Neuronal stem cell (in vitro differentiated cells): ENCODE data around the gene RETSAT.
"Not testable (repeated sequence)": the region's sequence is repeated elsewhere in the genome, so short reads cannot be mapped to it uniquely, and the experiment has no call there.

Experiments used
- DNase-seq: peaks from one replicate; pipeline ENCODE4 v3.0.0-alpha.2; 2013; ENCODE audit warnings: low spot score
- H2AFZ ChIP-seq: one replicate; pipeline ENCODE4 v1.6.1; 2013; ENCODE audit warnings: mild to moderate bottlenecking, low read length, inconsistent platforms
- H2AK5ac ChIP-seq: 2 replicates; pipeline ENCODE4 v1.6.1; 2013; ENCODE audit warnings: low read depth, mild to moderate bottlenecking, inconsistent platforms, low read length, moderate library complexity, mixed read lengths
- H2BK120ac ChIP-seq: 2 replicates; pipeline ENCODE4 v1.6.1; 2013; ENCODE audit warnings: low read depth, mild to moderate bottlenecking, inconsistent platforms, low read length, moderate library complexity, mixed read lengths
- H2BK12ac ChIP-seq: one replicate; pipeline ENCODE4 v1.6.1; 2013; ENCODE audit warnings: low read length, inconsistent platforms
- H2BK15ac ChIP-seq: 2 replicates; pipeline ENCODE4 v1.6.1; 2013; ENCODE audit warnings: mild to moderate bottlenecking, low read length, inconsistent platforms, mixed read lengths
- H2BK5ac ChIP-seq: one replicate; pipeline ENCODE4 v1.6.1; 2013; ENCODE audit warnings: inconsistent platforms, mild to moderate bottlenecking, low read length, moderate library complexity
- H3K14ac ChIP-seq: one replicate; pipeline ENCODE4 v1.6.1; 2013; ENCODE audit warnings: low read length, inconsistent platforms
- H3K18ac ChIP-seq: 2 replicates; pipeline ENCODE4 v1.6.1; 2013; ENCODE audit warnings: low read length, inconsistent platforms
- H3K23ac ChIP-seq: 2 replicates; pipeline ENCODE4 v1.6.1; 2013; ENCODE audit warnings: low read depth, mild to moderate bottlenecking, mixed read lengths, low read length, inconsistent platforms; ENCODE audit not compliant: poor library complexity
- H3K27ac ChIP-seq: replicated peaks from 3 replicates; pipeline ENCODE4 v1.5.1; 2013; ENCODE audit warnings: low read length, inconsistent platforms
- H3K27me3 ChIP-seq, 3 experiments: 2 replicates each; pipeline ENCODE4 v1.6.1; 2013; ENCODE audit warnings: low read length in 3 of 3, mild to moderate bottlenecking in 2 of 3, inconsistent platforms in 1 of 3, low read depth in 1 of 3, mixed read lengths in 1 of 3, moderate library complexity in 1 of 3; ENCODE audit not compliant: control insufficient read depth in 3 of 3, insufficient read depth in 3 of 3
- H3K36me3 ChIP-seq, 2 donors: replicated peaks in 1 of 2; 2 replicates each; pipeline ENCODE4 v1.6.1; 2013; ENCODE audit warnings: low read length in 2 of 2; ENCODE audit not compliant: control insufficient read depth in 2 of 2, insufficient read depth in 2 of 2
- H3K4ac ChIP-seq: 2 replicates; pipeline ENCODE4 v1.6.1; 2013; ENCODE audit warnings: inconsistent platforms, mild to moderate bottlenecking, low read length, moderate library complexity
- H3K4me1 ChIP-seq, 2 donors: 1 replicate in 1 of 2; 2 replicates in 1 of 2; pipeline ENCODE4 v1.6.1; 2013; ENCODE audit warnings: low read length in 2 of 2, low read depth in 1 of 2; ENCODE audit not compliant: control insufficient read depth in 2 of 2, insufficient read depth in 1 of 2
- H3K4me2 ChIP-seq: one replicate; pipeline ENCODE4 v1.6.1; 2013; ENCODE audit warnings: mild to moderate bottlenecking, low read length, inconsistent platforms; ENCODE audit not compliant: insufficient read depth, poor library complexity, severe bottlenecking
- H3K4me3 ChIP-seq, 2 donors: 2 replicates each; pipeline ENCODE4 v1.5.1; 2013; ENCODE audit warnings: low read length in 2 of 2, mild to moderate bottlenecking in 2 of 2, inconsistent platforms in 1 of 2, moderate library complexity in 1 of 2
- H3K79me1 ChIP-seq: one replicate; pipeline ENCODE4 v1.6.1; 2013; ENCODE audit warnings: low read depth, mild to moderate bottlenecking, inconsistent platforms, low read length, moderate library complexity
- H3K9ac ChIP-seq: one replicate; pipeline ENCODE4 v1.6.1; 2013; ENCODE audit warnings: mild to moderate bottlenecking, low read depth, low read length, inconsistent platforms; ENCODE audit not compliant: poor library complexity
- H3K9me3 ChIP-seq, 2 donors: replicated peaks in 1 of 2; 2 replicates each; pipeline versions ENCODE3 to v1.6.1; 2013; ENCODE audit warnings: low read length in 2 of 2, mild to moderate bottlenecking in 2 of 2, inconsistent platforms in 1 of 2, low read depth in 1 of 2, mixed read lengths in 1 of 2, moderate library complexity in 1 of 2; ENCODE audit not compliant: control insufficient read depth in 2 of 2, insufficient read depth in 1 of 2
- H4K8ac ChIP-seq: one replicate; pipeline ENCODE4 v1.6.1; 2013; ENCODE audit warnings: low read depth, mild to moderate bottlenecking, inconsistent platforms, low read length, moderate library complexity
- H4K91ac ChIP-seq: one replicate; pipeline ENCODE4 v1.6.1; 2013; ENCODE audit warnings: low read length, low read depth, mild to moderate bottlenecking, inconsistent platforms; ENCODE audit not compliant: poor library complexity
- WGBS, 2 donors: extraction: QIAGEN DNeasy Blood & Tissue Kit; methylation state at CpG; one replicate each; pipeline ENCODE4 v1.1.7; 2013; ENCODE audit warnings: missing lambda C conversion rate in 2 of 2, mixed read lengths in 1 of 2; ENCODE audit not compliant: insufficient read length in 2 of 2, insufficient replicate concordance in 1 of 2; ENCODE audit errors: extremely low coverage in 2 of 2; 5-methylcytosine and 5-hydroxymethylcytosine counted together

RETSAT gene

DNA sequence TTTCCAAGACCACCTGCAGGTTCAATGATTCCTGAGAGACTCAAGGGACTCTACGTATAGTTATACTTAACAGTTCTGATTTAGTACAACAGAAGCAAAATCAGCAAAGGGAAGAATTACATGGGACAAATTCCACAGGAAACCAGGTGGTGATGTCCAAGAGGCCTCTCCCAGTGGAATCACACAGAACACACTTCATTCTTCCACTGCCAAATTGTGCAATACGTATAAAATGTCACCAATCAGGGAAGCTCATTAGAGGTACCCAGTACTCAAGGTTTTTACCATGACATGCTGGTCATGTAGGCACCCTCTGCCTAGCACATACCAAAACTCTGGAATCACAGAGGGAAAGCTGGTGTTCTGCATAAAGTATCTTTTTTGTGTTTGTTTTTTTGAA, 33.4 kb upstream of the RETSAT start:
- Histone ChIP-seq H2BK15ac (no peak overlapping the region), H2BK12ac (no peak overlapping the region), H4K8ac (no peak overlapping the region), H3K9me3 (no peaks in the 10 kb centered on the region), H3K4me1 (peaks cover 14 to 19% of the 10 kb centered on the region in 2 donors), H2AK5ac (no peak overlapping the region), H2BK120ac (no peak overlapping the region), H3K36me3 (peaks cover 8 to 25% of the 10 kb centered on the region in 2 donors), H3K79me1 (no peaks in the 10 kb centered on the region), H3K23ac (no peak overlapping the region), H3K4ac (no peak overlapping the region), H3K14ac (no peak overlapping the region), H2AFZ (no peak overlapping the region), H4K91ac (no peak overlapping the region), H3K27ac (no peak overlapping the region), H3K9ac (no peak overlapping the region), H3K4me3 (no peak overlapping the region), H2BK5ac (no peak overlapping the region), H3K4me2 (no peak overlapping the region), H3K27me3 (no peaks in the 10 kb centered on the region), H3K18ac (no peak overlapping the region)
- no peak for DNase-seq
- no CpG with 5 or more reads among the region's 2 CpGs for WGBS, 2 donors

DNA sequence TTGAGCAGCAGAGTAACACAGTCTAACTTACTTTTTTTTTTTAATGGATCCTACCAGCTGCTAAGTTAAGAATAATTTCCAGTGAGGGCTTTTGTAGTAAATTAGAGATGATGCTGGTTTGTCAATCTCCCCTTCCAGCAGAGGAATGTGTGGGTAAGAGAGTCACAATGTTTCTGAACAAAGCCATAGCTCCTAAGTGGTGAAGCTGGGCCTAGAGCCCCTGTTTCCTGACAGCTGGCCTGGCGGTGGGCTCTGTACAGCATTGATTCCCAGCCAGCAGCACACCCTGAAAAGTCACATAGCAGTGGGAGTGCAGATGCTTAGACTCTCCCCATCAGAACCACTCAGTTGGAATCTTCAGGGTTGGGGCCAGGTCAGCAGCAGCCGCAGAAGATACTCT, 31.4 kb upstream of the RETSAT start:
- Histone ChIP-seq H2BK5ac (no peak overlapping the region), H3K4ac (no peak overlapping the region), H2BK15ac (no peak overlapping the region), H3K9me3 (peaks cover 0 to 5% of the 10 kb centered on the region in 2 donors), H3K4me1 (peaks cover 14 to 16% of the 10 kb centered on the region in 2 donors), H3K9ac (no peak overlapping the region), H3K14ac (no peak overlapping the region), H3K23ac (no peak overlapping the region), H2BK120ac (no peak overlapping the region), H3K79me1 (no peaks in the 10 kb centered on the region), H3K27ac (peak overlapping the region; percentile 5), H3K4me2 (no peak overlapping the region), H4K91ac (no peak overlapping the region), H2AK5ac (no peak overlapping the region), H2AFZ (no peak overlapping the region), H2BK12ac (no peak overlapping the region), H3K18ac (no peak overlapping the region), H3K36me3 (peaks cover 6 to 29% of the 10 kb centered on the region in 2 donors), H4K8ac (no peak overlapping the region), H3K27me3 (no peaks in the 10 kb centered on the region), H3K4me3 (no peak overlapping the region)
- no peak for DNase-seq
- no CpG with 5 or more reads among the region's 2 CpGs for WGBS, 2 donors

DNA sequence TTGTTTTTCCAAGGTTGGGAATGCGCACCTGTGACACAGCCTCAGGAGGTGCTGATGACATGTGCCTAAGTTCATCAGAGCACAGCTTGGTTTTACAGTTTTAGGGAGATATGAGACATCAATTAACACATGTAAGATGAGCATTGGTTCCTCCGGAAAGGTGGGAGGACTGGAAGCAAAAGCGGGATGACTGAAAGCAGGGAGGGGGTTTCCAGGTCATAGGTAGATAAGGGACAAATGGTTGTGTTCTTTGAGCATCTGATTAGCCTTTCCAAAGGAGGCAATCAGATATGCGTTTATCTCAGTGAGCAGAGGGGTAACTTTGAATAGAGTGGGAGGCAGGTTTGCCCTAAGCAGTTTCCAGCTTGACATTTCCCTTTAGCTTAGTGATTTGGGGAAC, 29.5 kb upstream of the RETSAT start:
- H3K9me3 ChIP-seq: peaks cover 0 to 19% of the 10 kb centered on the region in 2 donors
- H3K27ac ChIP-seq: no peak overlapping the region
- no peak overlapping the region for H4K91ac ChIP-seq
- no peak overlapping the region for H4K8ac ChIP-seq
- H3K23ac ChIP-seq: no peak overlapping the region
- H2BK5ac ChIP-seq: no peak overlapping the region
- no peak for DNase-seq
- no peak overlapping the region for H2BK12ac ChIP-seq
- no peak overlapping the region for H3K18ac ChIP-seq
- H3K4me1 ChIP-seq: peaks cover 7 to 11% of the 10 kb centered on the region in 2 donors
- H3K79me1 ChIP-seq: no peaks in the 10 kb centered on the region
- no peak overlapping the region for H3K4me2 ChIP-seq
- no peak overlapping the region for H3K9ac ChIP-seq
- H2AK5ac ChIP-seq: no peak overlapping the region
- peaks cover 1 to 36% of the 10 kb centered on the region in 2 donors for H3K36me3 ChIP-seq
- WGBS, 2 donors: no CpG with 5 or more reads among the region's 4 CpGs
- no peak overlapping the region for H2AFZ ChIP-seq
- H3K14ac ChIP-seq: no peak overlapping the region
- no peak overlapping the region for H3K4me3 ChIP-seq
- no peak overlapping the region for H3K4ac ChIP-seq
- H2BK15ac ChIP-seq: no peak overlapping the region
- H2BK120ac ChIP-seq: no peak overlapping the region
- no peaks in the 10 kb centered on the region for H3K27me3 ChIP-seq

DNA sequence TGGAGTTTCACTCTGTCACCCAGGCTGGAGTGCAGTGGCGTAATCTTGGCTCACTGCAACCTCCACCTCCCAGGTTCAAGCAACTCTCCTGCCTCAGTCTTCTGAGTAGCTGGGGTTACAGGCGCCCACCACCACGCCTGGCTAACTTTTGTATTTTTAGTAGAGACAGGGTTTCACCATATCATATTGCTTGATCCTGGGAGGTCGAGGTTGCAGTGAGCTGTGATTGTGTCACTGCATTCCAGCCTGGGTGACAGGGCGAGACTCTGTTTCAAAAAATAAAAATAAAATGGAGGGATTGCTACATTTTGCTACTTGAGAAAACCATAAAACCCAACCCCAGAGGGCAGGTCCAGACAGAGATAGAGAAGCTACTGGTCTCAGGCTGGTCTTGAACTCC, 28.8 kb upstream of the RETSAT start:
- peaks cover 1 to 41% of the 10 kb centered on the region in 2 donors for H3K36me3 ChIP-seq
- no CpG with 5 or more reads among the region's 5 CpGs for WGBS, 2 donors
- H4K8ac ChIP-seq, H4K91ac ChIP-seq, H2AFZ ChIP-seq, H3K4me2 ChIP-seq, DNase-seq, H2BK12ac ChIP-seq, H3K4me3 ChIP-seq, H3K23ac ChIP-seq, H3K4me1 ChIP-seq, H3K27me3 ChIP-seq, H3K4ac ChIP-seq, H3K9ac ChIP-seq, H3K14ac ChIP-seq, H3K27ac ChIP-seq, H2BK15ac ChIP-seq, H3K18ac ChIP-seq, H2AK5ac ChIP-seq, H3K79me1 ChIP-seq, H2BK5ac ChIP-seq, H2BK120ac ChIP-seq: not testable (repeated sequence)
- peaks cover 0 to 19% of the 10 kb centered on the region in 2 donors for H3K9me3 ChIP-seq
